ENCODE results near the gene GPRIN3. TPM values are rescaled to one million over a fixed set of nuclear protein-coding genes. Genes with fewer than 3 reads are reported as not detected.

Gene GPRIN3
- total and polyA plus RNA-seq, 8 donors: 0.40 to 19.8 (median 10.5) TPM

- Histone ChIP-seq H3K27me3 (no peaks in the 10 kb centered on the region), H3K27ac (no peak overlapping the region), H3K36me3 (no peaks in the 10 kb centered on the region), H3K4me3 (no peak overlapping the region), H3K9me3 (no peaks in the 10 kb centered on the region), H3K4me1 (no peaks in the 10 kb centered on the region)
- intact Hi-C loops (cut with DNase I; ENCODE audit: low total_unique reads): no loop called here
- WGBS, 5 donors: 91 to 96% (median 94%) methylated on average over 3 of the region's 3 CpGs
- no peak for TF ChIP-seq CTCF (IDR thresholded peaks at IDR 0.05)
- no peak for TF ChIP-seq POLR2AphosphoS5 (IDR thresholded peaks at IDR 0.05)
- TF ChIP-seq EP300 (IDR thresholded peaks at IDR 0.05): no peak
- TF ChIP-seq POLR2A (IDR thresholded peaks at IDR 0.05): no peak
- no peak for DNase-seq
Measured at GRCh38 chr4:89353514-89353913, 45.9 kb upstream of the GPRIN3 start.

GRCh38 chr4:89352541-89352940, 44.9 kb upstream of the GPRIN3 start:
- DNase-seq: no peak
- TF ChIP-seq EP300 (IDR thresholded peaks at IDR 0.05) (no peak), POLR2AphosphoS5 (IDR thresholded peaks at IDR 0.05) (no peak), CTCF (IDR thresholded peaks at IDR 0.05) (no peak), POLR2A (IDR thresholded peaks at IDR 0.05) (no peak)
- H3K9me3 ChIP-seq: peaks cover 0 to 9% (median 0%) of the 10 kb centered on the region in 4 donors

GRCh38 chr4:89351201-89351600, 43.6 kb upstream of the GPRIN3 start:
- DNase-seq: no peak
- 75 to 82% (median 76%) methylated on average over 2 of the region's 2 CpGs for WGBS, 5 donors
- H3K27ac ChIP-seq: no peak overlapping the region
- no peaks in the 10 kb centered on the region for H3K4me1 ChIP-seq
- no peaks in the 10 kb centered on the region for H3K36me3 ChIP-seq
- H3K4me3 ChIP-seq: no peak overlapping the region
- no peak for TF ChIP-seq EP300 (IDR thresholded peaks at IDR 0.05)
- no peak for TF ChIP-seq POLR2AphosphoS5 (IDR thresholded peaks at IDR 0.05)
- no peak for TF ChIP-seq POLR2A (IDR thresholded peaks at IDR 0.05)
- no peak for TF ChIP-seq CTCF (IDR thresholded peaks at IDR 0.05)
- peaks cover 0 to 10% (median 0%) of the 10 kb centered on the region in 4 donors for H3K9me3 ChIP-seq
- intact Hi-C loops (cut with DNase I; ENCODE audit: low total_unique reads): no loop called here
- H3K27me3 ChIP-seq: no peaks in the 10 kb centered on the region

More at GRCh38 chr4:89352541-89352940, 44.9 kb upstream of the GPRIN3 start:
- no peaks in the 10 kb centered on the region for H3K36me3 ChIP-seq
- no peak overlapping the region for H3K27ac ChIP-seq
- H3K4me1 ChIP-seq: no peaks in the 10 kb centered on the region
- no peak overlapping the region for H3K4me3 ChIP-seq
- intact Hi-C loops (cut with DNase I; ENCODE audit: low total_unique reads): no loop called here
- H3K27me3 ChIP-seq: no peaks in the 10 kb centered on the region
- 50 to 70% (median 64%) methylated on average over 1 of the region's 1 CpG for WGBS, 5 donors

- Histone ChIP-seq H3K4me3 (no peak overlapping the region), H3K9me3 (peaks cover 0 to 10% (median 0%) of the 10 kb centered on the region in 4 donors), H3K36me3 (no peaks in the 10 kb centered on the region), H3K27me3 (no peaks in the 10 kb centered on the region), H3K4me1 (no peaks in the 10 kb centered on the region), H3K27ac (no peak overlapping the region)
- intact Hi-C loops (cut with DNase I; ENCODE audit: low total_unique reads): no loop called here
- 78 to 89% (median 80%) methylated on average over 2 of the region's 2 CpGs for WGBS, 5 donors
- DNase-seq: no peak
- TF ChIP-seq CTCF (IDR thresholded peaks at IDR 0.05) (no peak), POLR2AphosphoS5 (IDR thresholded peaks at IDR 0.05) (no peak), POLR2A (IDR thresholded peaks at IDR 0.05) (no peak)
Measured at GRCh38 chr4:89347363-89348025, 39.9 kb upstream of the GPRIN3 start.

All from stomach (tissue), 9 donors.